Stimulated activated CD4-positive, alpha-beta T cell treated with anti-CD3 and anti-CD28 coated beads, Interleukin-2, amount 100 ng/mL, for 48 hours (primary cell): Measurements from ENCODE around the gene KRTAP4-8.
"Not testable (repeated sequence)": the region's sequence is repeated elsewhere in the genome, so short reads cannot be mapped to it uniquely, and the experiment has no call there.

Source experiments
- DNase-seq, 2 donors: peaks; one replicate each; pipeline ENCODE4 v3.0.0-alpha.2; 2020

Gene KRTAP4-8

GRCh38 chr17:41107941-41108450, 10.1 kb upstream of the KRTAP4-8 start:
- DNase-seq: no peak

GRCh38 chr17:41105347-41105746, 7.4 kb upstream of the KRTAP4-8 start, which contains the start of gene KRTAP4-9:
TSS of gene KRTAP4-9 (plus strand) at chr17:41105389. CDS start at chr17:41105389, 0 bp downstream.
- DNase-seq: not testable (repeated sequence)

- DNase-seq: not testable (repeated sequence)
These were observed 6.6 kb upstream of the KRTAP4-8 start for GRCh38 chr17:41104386-41105038.

GRCh38 chr17:41103896-41104295, 6.0 kb upstream of the KRTAP4-8 start:
- DNase-seq: no peak

GRCh38 chr17:41101586-41102259, 3.8 kb upstream of the KRTAP4-8 start, which contains the start of gene KRTAP4-16:
TSS of gene KRTAP4-16 (minus strand) at chr17:41102209. CDS start at chr17:41102209, 0 bp downstream.
- DNase-seq: no peak

GRCh38 chr17:41099682-41100480, 1.9 kb upstream of the KRTAP4-8 start:
- DNase-seq: not testable (repeated sequence)

GRCh38 chr17:41098481-41098880, 539 bp upstream of the KRTAP4-8 start:
- no peak for DNase-seq

- DNase-seq: no peak
These were observed 1.9 kb downstream of the KRTAP4-8 start for GRCh38 chr17:41096055-41096454.

- not testable (repeated sequence) for DNase-seq
These were observed 9.1 kb downstream of the KRTAP4-8 start for GRCh38 chr17:41088760-41089352.

- DNase-seq: not testable (repeated sequence)
These were observed 13.7 kb downstream of the KRTAP4-8 start, which contains the start of gene KRTAP4-7 for GRCh38 chr17:41084100-41084856. TSS of gene KRTAP4-7 (plus strand) at chr17:41084150. CDS start at chr17:41084207, 57 bp downstream.

GRCh38 chr17:41083427-41083826, 14.5 kb downstream of the KRTAP4-8 start:
- DNase-seq: not testable (repeated sequence)

- no peak for DNase-seq
These were observed 15.3 kb downstream of the KRTAP4-8 start for GRCh38 chr17:41082626-41083025.

- no peak for DNase-seq
These were observed 21.2 kb downstream of the KRTAP4-8 start for GRCh38 chr17:41076788-41077187.

GRCh38 chr17:41073676-41074075, 24.3 kb downstream of the KRTAP4-8 start:
- no peak for DNase-seq

GRCh38 chr17:41071606-41072360, 26.2 kb downstream of the KRTAP4-8 start:
- no peak for DNase-seq

GRCh38 chr17:41069031-41069430, 28.9 kb downstream of the KRTAP4-8 start:
- DNase-seq: no peak

- DNase-seq: no peak
These were observed 30.7 kb downstream of the KRTAP4-8 start for GRCh38 chr17:41067281-41067680.

GRCh38 chr17:41065829-41066624, 31.9 kb downstream of the KRTAP4-8 start, which contains the start of gene KRTAP2-4:
TSS of gene KRTAP2-4 (minus strand) at chr17:41065879. CDS start at chr17:41065845, 34 bp downstream.
- DNase-seq: no peak

GRCh38 chr17:41065016-41065689, 32.8 kb downstream of the KRTAP4-8 start:
- DNase-seq: not testable (repeated sequence)
